ENCODE measurements around the gene MGRN1. TPM values are rescaled to one million over a fixed set of nuclear protein-coding genes. Genes with fewer than 3 reads are reported as not detected.

MGRN1 gene
- total and polyA plus RNA-seq, 2 experiments from 2014 or later = 14.0 to 26.4 TPM

- 33 to 35% methylated on average over 6 of the region's 6 CpGs for WGBS, 2 experiments (ENCODE audit: low coverage in 1 of 2, low lambda C conversion rate in 2 of 2, missing lambda C conversion rate in 2 of 2)
- H3K36me3 ChIP-seq (ENCODE audit: low read depth) = no peaks in the 10 kb centered on the region
- H3F3A ChIP-seq (ENCODE audit: insufficient read depth) = no peaks in the 10 kb centered on the region
- TF ChIP-seq EZH2 (IDR thresholded peaks at IDR 0.05; ENCODE audit: insufficient read depth, poor library complexity, severe bottlenecking) = no peak
- no peak for TF ChIP-seq EZH2phosphoT487 (IDR thresholded peaks at IDR 0.05; ENCODE audit: insufficient read depth, low read depth)
- in situ Hi-C loops (cut with MboI) = no loop called here
- H3K79me2 ChIP-seq (ENCODE audit: insufficient read depth) = no peaks in the 10 kb centered on the region
- H3K9ac ChIP-seq = no peak overlapping the region
- no peaks in the 10 kb centered on the region for H3K4me1 ChIP-seq (ENCODE audit: insufficient read depth)
- no peak for DNase-seq
- no peaks in the 10 kb centered on the region for H4K20me1 ChIP-seq (ENCODE audit: insufficient read depth)
- no peak overlapping the region for H3K4me3 ChIP-seq
- H3K27me3 ChIP-seq (replicated peaks; ENCODE audit: insufficient read depth) = peaks cover 10% of the 10 kb centered on the region
- H3K9me2 ChIP-seq (ENCODE audit: insufficient read depth) = no peaks in the 10 kb centered on the region
- H2AFZ ChIP-seq = no peak overlapping the region
- no peaks in the 10 kb centered on the region for H3K9me3 ChIP-seq (ENCODE audit: low read depth)
- H3K27ac ChIP-seq = no peak overlapping the region
- H3K4me2 ChIP-seq (ENCODE audit: unreplicated experiment) = no peak overlapping the region
These were observed 33.4 kb upstream of the MGRN1 start for GRCh38 chr16:4591191-4591590.

GRCh38 chr16:4591706-4592470 is 32.7 kb upstream of the MGRN1 start:
- Histone ChIP-seq H3K27me3 (replicated peaks; ENCODE audit: insufficient read depth) (peaks cover 3% of the 10 kb centered on the region), H4K20me1 (ENCODE audit: insufficient read depth) (no peaks in the 10 kb centered on the region), H3K36me3 (ENCODE audit: low read depth) (no peaks in the 10 kb centered on the region), H3K9me2 (ENCODE audit: insufficient read depth) (no peaks in the 10 kb centered on the region), H3K4me2 (ENCODE audit: unreplicated experiment) (no peak overlapping the region), H3F3A (ENCODE audit: insufficient read depth) (no peaks in the 10 kb centered on the region), H3K79me2 (ENCODE audit: insufficient read depth) (no peaks in the 10 kb centered on the region), H3K27ac (no peak overlapping the region), H3K4me1 (ENCODE audit: insufficient read depth) (no peaks in the 10 kb centered on the region), H3K9me3 (ENCODE audit: low read depth) (no peaks in the 10 kb centered on the region), H3K9ac (no peak overlapping the region), H2AFZ (no peak overlapping the region), H3K4me3 (no peak overlapping the region)
- no peak for DNase-seq
- no peak for TF ChIP-seq EZH2 (IDR thresholded peaks at IDR 0.05; ENCODE audit: insufficient read depth, poor library complexity, severe bottlenecking)
- TF ChIP-seq EZH2phosphoT487 (IDR thresholded peaks at IDR 0.05; ENCODE audit: insufficient read depth, low read depth) = no peak
- WGBS, 2 experiments (ENCODE audit: low coverage in 1 of 2, low lambda C conversion rate in 2 of 2, missing lambda C conversion rate in 2 of 2) = 73 to 75% methylated on average over 17 of the region's 17 CpGs
- in situ Hi-C loops (cut with MboI) = no loop called here

GRCh38 chr16:4593086-4593485 is 31.5 kb upstream of the MGRN1 start:
- H3K4me1 ChIP-seq (ENCODE audit: insufficient read depth) = no peaks in the 10 kb centered on the region
- H2AFZ ChIP-seq = no peak overlapping the region
- in situ Hi-C loops (cut with MboI) = no loop called here
- no peaks in the 10 kb centered on the region for H3K79me2 ChIP-seq (ENCODE audit: insufficient read depth)
- no peak overlapping the region for H3K4me2 ChIP-seq (ENCODE audit: unreplicated experiment)
- no peaks in the 10 kb centered on the region for H3F3A ChIP-seq (ENCODE audit: insufficient read depth)
- DNase-seq = no peak
- no peaks in the 10 kb centered on the region for H4K20me1 ChIP-seq (ENCODE audit: insufficient read depth)
- H3K9me3 ChIP-seq (ENCODE audit: low read depth) = no peaks in the 10 kb centered on the region
- no peak overlapping the region for H3K4me3 ChIP-seq
- H3K27me3 ChIP-seq (replicated peaks; ENCODE audit: insufficient read depth) = 0 out of 2 replicates have a peak, but pooled peaks cover 5% of the 10 kb centered on the region
- no peak for TF ChIP-seq EZH2phosphoT487 (IDR thresholded peaks at IDR 0.05; ENCODE audit: insufficient read depth, low read depth)
- no peak for TF ChIP-seq EZH2 (IDR thresholded peaks at IDR 0.05; ENCODE audit: insufficient read depth, poor library complexity, severe bottlenecking)
- no peak overlapping the region for H3K9ac ChIP-seq
- H3K9me2 ChIP-seq (ENCODE audit: insufficient read depth) = no peaks in the 10 kb centered on the region
- H3K36me3 ChIP-seq (ENCODE audit: low read depth) = no peaks in the 10 kb centered on the region
- 57 to 58% methylated on average over 16 of the region's 16 CpGs for WGBS, 2 experiments (ENCODE audit: low coverage in 1 of 2, low lambda C conversion rate in 2 of 2, missing lambda C conversion rate in 2 of 2)
- no peak overlapping the region for H3K27ac ChIP-seq

- in situ Hi-C loops (cut with MboI) = no loop called here
- no peak overlapping the region for H2AFZ ChIP-seq
These were observed 29.9 kb upstream of the MGRN1 start for GRCh38 chr16:4594433-4595410.

More at GRCh38 chr16:4594433-4595410, 29.9 kb upstream of the MGRN1 start:
- Histone ChIP-seq H3K9ac (no peak overlapping the region), H3K27ac (no peak overlapping the region), H3K4me2 (ENCODE audit: unreplicated experiment) (no peak overlapping the region), H3K9me3 (ENCODE audit: low read depth) (no peaks in the 10 kb centered on the region), H3K4me3 (no peak overlapping the region), H4K20me1 (ENCODE audit: insufficient read depth) (no peaks in the 10 kb centered on the region), H3F3A (ENCODE audit: insufficient read depth) (no peaks in the 10 kb centered on the region), H3K9me2 (ENCODE audit: insufficient read depth) (no peaks in the 10 kb centered on the region), H3K79me2 (ENCODE audit: insufficient read depth) (no peaks in the 10 kb centered on the region), H3K4me1 (ENCODE audit: insufficient read depth) (no peaks in the 10 kb centered on the region), H3K27me3 (replicated peaks; ENCODE audit: insufficient read depth) (0 out of 2 replicates have a peak, but pooled peaks cover 11% of the 10 kb centered on the region), H3K36me3 (ENCODE audit: low read depth) (no peaks in the 10 kb centered on the region)
- no peak for TF ChIP-seq EZH2 (IDR thresholded peaks at IDR 0.05; ENCODE audit: insufficient read depth, poor library complexity, severe bottlenecking)
- no peak for TF ChIP-seq EZH2phosphoT487 (IDR thresholded peaks at IDR 0.05; ENCODE audit: insufficient read depth, low read depth)
- DNase-seq = no peak
- WGBS, 2 experiments (ENCODE audit: low coverage in 1 of 2, low lambda C conversion rate in 2 of 2, missing lambda C conversion rate in 2 of 2) = 74 to 76% methylated on average over 37 to 38 of the region's 38 CpGs

Data from GM23248 (cell line).